ENCODE data around the gene CPPED1. TPM values are rescaled to one million over a fixed set of nuclear protein-coding genes. Genes with fewer than 3 reads are reported as not detected.

The CPPED1 gene
- total and polyA plus RNA-seq, 2 of the 4 experiments (the other 2 are of a cell fraction): 5.1 to 6.5 TPM

GRCh38 chr16:12655537-12655936 lies 148.2 kb downstream of the CPPED1 start:
- no peak overlapping the region for H3K27ac ChIP-seq (ENCODE audit: insufficient read depth, low read length)
- H4K91ac ChIP-seq (ENCODE audit: insufficient read depth, low read depth, low read length): no peak overlapping the region
- no peak overlapping the region for H3K56ac ChIP-seq (ENCODE audit: extremely low read depth, insufficient read depth, low read length)
- CTCF ChIA-PET: no interaction called here
- dilution Hi-C loops (cut with HindIII; ENCODE audit: low sequenced_read_pairs, unreplicated experiment): no loop called here
- no TSS peak for BruUV-seq (replicated peaks)
- H4K20me1 ChIP-seq (ENCODE audit: insufficient read depth, low read length): no peaks in the 10 kb centered on the region
- H3K79me1 ChIP-seq (ENCODE audit: low read depth in 1 of 2, low read length in 2 of 2): no peaks in the 10 kb centered on the region
- no peak overlapping the region for H3K4ac ChIP-seq (ENCODE audit: low read depth, low read length)
- no peak overlapping the region for H2BK120ac ChIP-seq (ENCODE audit: low read depth, low read length)
- H2AK5ac ChIP-seq (ENCODE audit: low read depth, low read length): no peak overlapping the region
- H3K9me1 ChIP-seq (ENCODE audit: insufficient read depth, low read length): no peaks in the 10 kb centered on the region
- no peak overlapping the region for H3K14ac ChIP-seq (replicated peaks; ENCODE audit: low read depth, low read length)
- no CpG with 5 or more reads among the region's 11 CpGs for WGBS, 2 experiments (ENCODE audit: extremely low coverage in 2 of 2, insufficient read length in 1 of 2)
- ATAC-seq (ENCODE audit: low read depth): no peak
- no peak overlapping the region for H2BK5ac ChIP-seq (ENCODE audit: low read depth, low read length, poor library complexity, severe bottlenecking)
- H3K9ac ChIP-seq (ENCODE audit: low read depth, low read length): no peak overlapping the region
- no peak for DNase-seq
- in situ Hi-C loops (cut with MboI; ENCODE audit: low sequenced_read_pairs): no loop called here
- no peak overlapping the region for H3K4me2 ChIP-seq (ENCODE audit: low read depth, low read length)
- no peak overlapping the region for H4K8ac ChIP-seq (ENCODE audit: low read depth in 2 of 2, low read length in 2 of 2)
- H2BK15ac ChIP-seq (ENCODE audit: low read depth, low read length): no peak overlapping the region
- no peak overlapping the region for H3K23ac ChIP-seq (ENCODE audit: low read depth, low read length)
- no peaks in the 10 kb centered on the region for H3K4me1 ChIP-seq (ENCODE audit: control insufficient read depth, insufficient read depth, low read length)
- no peak for TF ChIP-seq CEBPB (IDR thresholded peaks at IDR 0.05; ENCODE audit: low read depth, low read length)
- intact Hi-C loops (cut with micrococcal nuclease): no loop called here
- no peak overlapping the region for H4K5ac ChIP-seq (ENCODE audit: low read depth, low read length)
- POLR2A ChIA-PET (ENCODE audit: unreplicated experiment): no interaction called here
- H3K27me3 ChIP-seq (ENCODE audit: control insufficient read depth, insufficient read depth, low read length): no peaks in the 10 kb centered on the region
- no peak overlapping the region for H2AK9ac ChIP-seq (replicated peaks; ENCODE audit: low read depth, low read length, poor library complexity)
- no peaks in the 10 kb centered on the region for H3K36me3 ChIP-seq (ENCODE audit: control insufficient read depth, insufficient read depth, low read length)
- no peak overlapping the region for H2BK20ac ChIP-seq (ENCODE audit: low read depth, low read length)
- no peak overlapping the region for H3K18ac ChIP-seq (ENCODE audit: low read depth, low read length)
- H2AFZ ChIP-seq (replicated peaks; ENCODE audit: low read length, poor library complexity): peak overlapping the region; percentile 21
- no peak overlapping the region for H3K4me3 ChIP-seq (ENCODE audit: insufficient read depth, low read depth, low read length)
- peaks cover 4% of the 10 kb centered on the region; the same call in 1 of the 2 replicates for H3K9me3 ChIP-seq (ENCODE audit: control insufficient read depth, insufficient read depth, low read length)

All from IMR-90 (cell line).